ENCODE measurements around the gene ABCB9.

DNA sequence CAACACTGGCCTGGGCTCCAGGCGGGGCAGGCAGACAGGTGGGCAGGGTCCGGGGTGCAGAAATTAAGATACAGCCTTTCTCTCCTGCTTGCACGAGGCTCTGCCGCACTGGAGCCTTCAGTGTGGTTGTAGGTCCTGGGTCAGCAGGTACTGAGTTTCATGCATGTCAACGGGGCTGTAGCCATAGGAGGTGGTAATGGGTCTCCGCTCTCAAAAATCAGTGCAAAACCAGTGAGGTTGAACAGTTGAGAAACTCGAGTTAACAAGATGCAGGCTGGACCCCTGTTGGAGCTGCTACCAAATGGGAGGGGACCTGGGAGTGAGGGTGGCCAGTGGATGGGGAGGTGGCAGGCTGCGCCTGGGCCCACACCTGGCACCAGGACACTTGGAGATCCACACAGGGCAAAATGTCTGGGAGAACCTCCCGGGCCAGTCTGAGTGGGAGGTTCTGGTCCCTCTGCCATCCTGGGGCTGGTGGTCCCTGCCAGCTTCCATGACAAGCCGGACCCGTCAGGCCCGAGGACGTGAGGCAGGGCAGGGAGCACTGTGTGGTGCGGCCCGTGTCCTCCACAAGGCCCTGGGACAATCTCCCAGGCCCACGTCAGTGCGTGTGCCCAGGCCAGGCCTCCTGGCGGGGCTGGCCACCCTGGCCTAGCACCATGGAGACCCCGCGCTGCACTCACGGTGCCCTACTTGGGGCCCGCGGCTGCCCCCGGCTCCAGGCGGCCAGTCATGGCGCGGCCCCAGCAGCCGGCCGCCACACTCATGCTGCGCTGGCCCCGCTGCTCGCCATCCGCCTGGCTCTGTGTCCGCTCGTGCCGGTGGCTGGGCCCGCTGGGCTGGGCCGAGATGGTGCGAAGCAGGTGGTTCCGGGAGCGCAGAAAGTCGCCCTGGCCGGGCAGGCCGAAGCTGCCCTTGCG, 19.3 kb upstream of the ABCB9 start:
- TF ChIP-seq, protein P1, sequence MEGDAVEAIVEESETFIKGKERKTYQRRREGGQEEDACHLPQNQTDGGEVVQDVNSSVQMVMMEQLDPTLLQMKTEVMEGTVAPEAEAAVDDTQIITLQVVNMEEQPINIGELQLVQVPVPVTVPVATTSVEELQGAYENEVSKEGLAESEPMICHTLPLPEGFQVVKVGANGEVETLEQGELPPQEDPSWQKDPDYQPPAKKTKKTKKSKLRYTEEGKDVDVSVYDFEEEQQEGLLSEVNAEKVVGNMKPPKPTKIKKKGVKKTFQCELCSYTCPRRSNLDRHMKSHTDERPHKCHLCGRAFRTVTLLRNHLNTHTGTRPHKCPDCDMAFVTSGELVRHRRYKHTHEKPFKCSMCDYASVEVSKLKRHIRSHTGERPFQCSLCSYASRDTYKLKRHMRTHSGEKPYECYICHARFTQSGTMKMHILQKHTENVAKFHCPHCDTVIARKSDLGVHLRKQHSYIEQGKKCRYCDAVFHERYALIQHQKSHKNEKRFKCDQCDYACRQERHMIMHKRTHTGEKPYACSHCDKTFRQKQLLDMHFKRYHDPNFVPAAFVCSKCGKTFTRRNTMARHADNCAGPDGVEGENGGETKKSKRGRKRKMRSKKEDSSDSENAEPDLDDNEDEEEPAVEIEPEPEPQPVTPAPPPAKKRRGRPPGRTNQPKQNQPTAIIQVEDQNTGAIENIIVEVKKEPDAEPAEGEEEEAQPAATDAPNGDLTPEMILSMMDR (IDR thresholded peaks at IDR 0.05): no peak
- TF ChIP-seq EZH2 (IDR thresholded peaks at IDR 0.05; ENCODE audit: borderline replicate concordance, insufficient read depth, low read depth, low read length, poor library complexity, severe bottlenecking): no peak

All from B cell (primary cell).